Urothelium cell line (cell line): Measurements from ENCODE around the gene TMEM80.

Source experiments
- DNase-seq: peaks from one replicate; pipeline ENCODE4 v3.0.0; 2011; ENCODE audit warnings: low spot score, mixed read lengths
- FAIRE-seq: peaks from 2 replicates; lab custom pipeline; 2011; peaks lifted over from hg19 to GRCh38; lab: Jason Lieb, UNC

The TMEM80 gene

GRCh38 chr11:742156-742546, 46.5 kb downstream of the TMEM80 start:
- no peak for FAIRE-seq

GRCh38 chr11:742571-743201, 47.1 kb downstream of the TMEM80 start:
- DNase-seq (no peak), FAIRE-seq (no peak)

More at GRCh38 chr11:742156-742546, 46.5 kb downstream of the TMEM80 start:
- DNase-seq, result no peak

- FAIRE-seq (no peak), DNase-seq (no peak)
These were observed 49.8 kb downstream of the TMEM80 start for GRCh38 chr11:745428-745827.

- no peak for DNase-seq
- FAIRE-seq, result no peak
These were observed 50.9 kb downstream of the TMEM80 start for GRCh38 chr11:746289-747157.

- no peak for FAIRE-seq
These were observed 51.8 kb downstream of the TMEM80 start, which contains the start of gene TALDO1 for GRCh38 chr11:747158-748006. Gene TALDO1, plus strand, starts transcription at chr11:747464. Its CDS starts 18 bp downstream, at chr11:747482.

GRCh38 chr11:748007-748359, 52.4 kb downstream of the TMEM80 start:
- no peak for FAIRE-seq
- DNase-seq, result no peak

More at GRCh38 chr11:747158-748006, 51.8 kb downstream of the TMEM80 start, which contains the start of gene TALDO1:
- peak; percentile 94 for DNase-seq

- FAIRE-seq (no peak), DNase-seq (no peak)
These were observed 54.1 kb downstream of the TMEM80 start for GRCh38 chr11:749731-750130.
